ENCODE data around the gene SUGP1. TPM values are rescaled to one million over a fixed set of nuclear protein-coding genes. Genes with fewer than 3 reads are reported as not detected.

The SUGP1 gene
- total RNA-seq, 4 donors from 2014 or later, result 22.8 to 31.2 (median 24.8) TPM

GRCh38 chr19:19316082-19316481 lies 4.2 kb downstream of the SUGP1 start:
- DNase-seq (ENCODE audit: low spot score) (no peak), ATAC-seq (ENCODE audit: low FRiP score) (no peak)
- TF ChIP-seq CTCF (IDR thresholded peaks at IDR 0.05), result no peak

GRCh38 chr19:19315444-19315843 lies 4.9 kb downstream of the SUGP1 start:
- ATAC-seq (ENCODE audit: low FRiP score) (no peak), DNase-seq (ENCODE audit: low spot score) (no peak)
- TF ChIP-seq CTCF (IDR thresholded peaks at IDR 0.05), result no peak

GRCh38 chr19:19308373-19308772 lies 11.9 kb downstream of the SUGP1 start:
- no peak for TF ChIP-seq CTCF (IDR thresholded peaks at IDR 0.05)

GRCh38 chr19:19306191-19306590 lies 14.1 kb downstream of the SUGP1 start:
- ATAC-seq (ENCODE audit: low FRiP score), result no peak
- no peak for DNase-seq (ENCODE audit: low spot score)
- TF ChIP-seq CTCF (IDR thresholded peaks at IDR 0.05), result no peak

More at GRCh38 chr19:19308373-19308772, 11.9 kb downstream of the SUGP1 start:
- ATAC-seq (ENCODE audit: low FRiP score), result no peak
- no peak for DNase-seq (ENCODE audit: low spot score)

- no peak for TF ChIP-seq CTCF (IDR thresholded peaks at IDR 0.05)
- no peak for ATAC-seq (ENCODE audit: low FRiP score)
- no peak for DNase-seq (ENCODE audit: low spot score)
These were observed 14.6 kb downstream of the SUGP1 start for GRCh38 chr19:19305696-19306095.

- no peak for TF ChIP-seq CTCF (IDR thresholded peaks at IDR 0.05)
- DNase-seq (ENCODE audit: low spot score), result no peak
- ATAC-seq (ENCODE audit: low FRiP score), result no peak
These were observed 15.2 kb downstream of the SUGP1 start for GRCh38 chr19:19305066-19305465.

- DNase-seq (ENCODE audit: low spot score) (no peak), ATAC-seq (ENCODE audit: low FRiP score) (no peak)
- TF ChIP-seq CTCF (IDR thresholded peaks at IDR 0.05), result no peak
These were observed 15.9 kb downstream of the SUGP1 start for GRCh38 chr19:19304186-19304965.
